Measurements from ENCODE around the gene ARHGEF37.
A peak's percentile ranks its signal among the peaks of the same experiment; 100 is the strongest.

Gene ARHGEF37

GRCh38 chr5:149675610-149676201 is 94.4 kb downstream of the ARHGEF37 start:
- TF ChIP-seq TCF12 (IDR thresholded peaks at IDR 0.05; ENCODE audit: low read depth) = peak; percentile 16
- no peak for TF ChIP-seq EGR1 (IDR thresholded peaks at IDR 0.05)
- peak; percentile 97 for TF ChIP-seq MAX (IDR thresholded peaks at IDR 0.05)
- no peak for TF ChIP-seq REST (IDR thresholded peaks at IDR 0.05; ENCODE audit: low read depth)
- TF ChIP-seq USF1 (IDR thresholded peaks at IDR 0.05) = peak; percentile 75
- TF ChIP-seq ZBTB7A (IDR thresholded peaks at IDR 0.05; ENCODE audit: low read depth) = no peak
- TF ChIP-seq NFIC (IDR thresholded peaks at IDR 0.05) = peak; percentile 80
- TF ChIP-seq TAF1 (IDR thresholded peaks at IDR 0.05; ENCODE audit: low read depth) = no peak
- peak; percentile 66; the same call in 1 of the 2 replicates for TF ChIP-seq TEAD4 (IDR thresholded peaks at IDR 0.05)
- TF ChIP-seq CEBPB (IDR thresholded peaks at IDR 0.05) = no peak; the same call in 1 of the 2 replicates

GRCh38 chr5:149677731-149678130 is 96.4 kb downstream of the ARHGEF37 start:
- TF ChIP-seq ZBTB7A (IDR thresholded peaks at IDR 0.05; ENCODE audit: low read depth) (no peak), TEAD4 (IDR thresholded peaks at IDR 0.05) (no peak), REST (IDR thresholded peaks at IDR 0.05; ENCODE audit: low read depth) (no peak), TCF12 (IDR thresholded peaks at IDR 0.05; ENCODE audit: low read depth) (no peak), FOXM1 (IDR thresholded peaks at IDR 0.05; ENCODE audit: borderline replicate concordance, low read depth) (no peak), MAX (IDR thresholded peaks at IDR 0.05) (no peak), EGR1 (IDR thresholded peaks at IDR 0.05) (no peak), TAF1 (IDR thresholded peaks at IDR 0.05; ENCODE audit: low read depth) (no peak), YY1 (IDR thresholded peaks at IDR 0.05; ENCODE audit: low read depth) (no peak), EP300 (IDR thresholded peaks at IDR 0.05; ENCODE audit: borderline replicate concordance) (no peak), RAD21 (IDR thresholded peaks at IDR 0.05; ENCODE audit: low read depth) (no peak), NFIC (IDR thresholded peaks at IDR 0.05) (no peak), CREB1 (IDR thresholded peaks at IDR 0.05; ENCODE audit: low read depth) (no peak), USF1 (IDR thresholded peaks at IDR 0.05) (no peak), CEBPB (IDR thresholded peaks at IDR 0.05) (no peak)

- TF ChIP-seq EP300 (IDR thresholded peaks at IDR 0.05; ENCODE audit: borderline replicate concordance) (no peak), NFIC (IDR thresholded peaks at IDR 0.05) (no peak; the same call in 1 of the 2 replicates), USF1 (IDR thresholded peaks at IDR 0.05) (peak; percentile 51), MAX (IDR thresholded peaks at IDR 0.05) (no peak)
Observed at GRCh38 chr5:149679876-149680809, 98.8 kb downstream of the ARHGEF37 start.

GRCh38 chr5:149680810-149681221 is 99.5 kb downstream of the ARHGEF37 start:
- TF ChIP-seq ZBTB7A (IDR thresholded peaks at IDR 0.05; ENCODE audit: low read depth) (no peak), USF1 (IDR thresholded peaks at IDR 0.05) (no peak), EGR1 (IDR thresholded peaks at IDR 0.05) (no peak), REST (IDR thresholded peaks at IDR 0.05; ENCODE audit: low read depth) (no peak)

All from Ishikawa (cell line).